ENCODE results near the gene FGL2. TPM values are rescaled to one million over a fixed set of nuclear protein-coding genes. Genes with fewer than 3 reads are reported as not detected.

Gene FGL2
- total and polyA plus RNA-seq, 2 of the 4 experiments (the other 2 are of a cell fraction) = 0.32 to 1.3 TPM

GRCh38 chr7:77208416-77208815 is 8.8 kb upstream of the FGL2 start:
- CTCF ChIA-PET = no interaction called here
- Histone ChIP-seq H2AK5ac (ENCODE audit: low read depth, low read length) (no peak overlapping the region), H2AK9ac (replicated peaks; ENCODE audit: low read depth, low read length, poor library complexity) (no peak overlapping the region), H3K9me3 (ENCODE audit: control insufficient read depth, insufficient read depth, low read length) (peaks cover 12% of the 10 kb centered on the region), H3K36me3 (ENCODE audit: control insufficient read depth, insufficient read depth, low read length) (0 out of 2 replicates have a peak, but pooled peaks cover 1% of the 10 kb centered on the region), H2AFZ (replicated peaks; ENCODE audit: low read length, poor library complexity) (no peak overlapping the region), H3K4me3 (ENCODE audit: insufficient read depth, low read depth, low read length) (no peak overlapping the region), H4K91ac (ENCODE audit: insufficient read depth, low read depth, low read length) (no peak overlapping the region), H3K4ac (ENCODE audit: low read depth, low read length) (no peak overlapping the region), H3K56ac (ENCODE audit: extremely low read depth, insufficient read depth, low read length) (no peak overlapping the region), H3K23ac (ENCODE audit: low read depth, low read length) (no peak overlapping the region), H4K5ac (ENCODE audit: low read depth, low read length) (no peak overlapping the region), H3K9ac (ENCODE audit: low read depth, low read length) (no peak overlapping the region), H3K4me2 (ENCODE audit: low read depth, low read length) (no peak overlapping the region), H3K14ac (replicated peaks; ENCODE audit: low read depth, low read length) (no peak overlapping the region), H3K79me1 (ENCODE audit: low read depth in 1 of 2, low read length in 2 of 2) (no peaks in the 10 kb centered on the region), H2BK120ac (ENCODE audit: low read depth, low read length) (no peak overlapping the region), H3K27ac (ENCODE audit: insufficient read depth, low read length) (no peak overlapping the region), H3K4me1 (ENCODE audit: control insufficient read depth, insufficient read depth, low read length) (peaks cover 3% of the 10 kb centered on the region), H3K9me1 (ENCODE audit: insufficient read depth, low read length) (peaks cover 3% of the 10 kb centered on the region; the same call in 1 of the 2 replicates), H4K8ac (ENCODE audit: low read depth in 2 of 2, low read length in 2 of 2) (no peak overlapping the region), H2BK5ac (ENCODE audit: low read depth, low read length, poor library complexity, severe bottlenecking) (no peak overlapping the region), H4K20me1 (ENCODE audit: insufficient read depth, low read length) (no peaks in the 10 kb centered on the region), H3K27me3 (ENCODE audit: control insufficient read depth, insufficient read depth, low read length) (no peaks in the 10 kb centered on the region), H2BK20ac (ENCODE audit: low read depth, low read length) (no peak overlapping the region), H2BK15ac (ENCODE audit: low read depth, low read length) (no peak overlapping the region), H3K18ac (ENCODE audit: low read depth, low read length) (no peak overlapping the region)
- no TSS peak for BruUV-seq (replicated peaks)
- TF ChIP-seq MAZ (IDR thresholded peaks at IDR 0.05; ENCODE audit: borderline replicate concordance, low read depth, low read length) (no peak), RAD21 (IDR thresholded peaks at IDR 0.05; ENCODE audit: low read length) (no peak), POLR2A (IDR thresholded peaks at IDR 0.05; ENCODE audit: low read depth, low read length) (no peak)
- POLR2A ChIA-PET (ENCODE audit: unreplicated experiment) = no interaction called here
- in situ Hi-C loops (cut with MboI; ENCODE audit: low sequenced_read_pairs) = no loop called here
- intact Hi-C loops (cut with micrococcal nuclease) = no loop called here
- dilution Hi-C loops (cut with HindIII; ENCODE audit: low sequenced_read_pairs, unreplicated experiment) = no loop called here
- no peak for ATAC-seq (ENCODE audit: low read depth)
- DNase-seq = no peak

All from IMR-90 (cell line).